ENCODE data around the gene STK26.

DNA sequence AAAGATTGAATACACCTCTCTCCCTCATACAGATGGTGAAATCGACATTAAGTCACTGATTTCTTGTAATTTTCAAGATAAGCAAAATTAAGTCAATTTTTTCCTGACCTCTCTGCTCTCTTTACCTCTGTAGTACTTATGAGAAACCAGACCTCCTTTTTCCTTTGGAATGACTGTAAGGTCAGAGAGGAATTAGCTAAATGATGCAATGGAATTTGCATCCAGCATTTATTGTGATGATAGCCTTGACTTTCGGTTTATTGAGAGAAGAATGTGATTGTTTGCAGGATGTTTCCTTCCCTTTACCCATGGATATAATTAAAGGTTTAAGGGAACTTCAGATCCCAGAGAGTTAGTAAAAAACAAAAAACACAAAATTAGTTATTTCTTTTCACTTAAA lies 22.4 kb downstream of the STK26 start:
- TF ChIP-seq RAD21 (IDR thresholded peaks at IDR 0.05; ENCODE audit: low read length) (no peak), CEBPB (IDR thresholded peaks at IDR 0.05; ENCODE audit: low read depth, low read length) (no peak), POLR2A (IDR thresholded peaks at IDR 0.05; ENCODE audit: low read depth, low read length) (no peak)
- TF ChIP-seq, protein P1, sequence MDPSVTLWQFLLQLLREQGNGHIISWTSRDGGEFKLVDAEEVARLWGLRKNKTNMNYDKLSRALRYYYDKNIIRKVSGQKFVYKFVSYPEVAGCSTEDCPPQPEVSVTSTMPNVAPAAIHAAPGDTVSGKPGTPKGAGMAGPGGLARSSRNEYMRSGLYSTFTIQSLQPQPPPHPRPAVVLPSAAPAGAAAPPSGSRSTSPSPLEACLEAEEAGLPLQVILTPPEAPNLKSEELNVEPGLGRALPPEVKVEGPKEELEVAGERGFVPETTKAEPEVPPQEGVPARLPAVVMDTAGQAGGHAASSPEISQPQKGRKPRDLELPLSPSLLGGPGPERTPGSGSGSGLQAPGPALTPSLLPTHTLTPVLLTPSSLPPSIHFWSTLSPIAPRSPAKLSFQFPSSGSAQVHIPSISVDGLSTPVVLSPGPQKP (IDR thresholded peaks at IDR 0.05; ENCODE audit: borderline replicate concordance, low read depth, low read length): no peak
- TF ChIP-seq, protein P2, sequence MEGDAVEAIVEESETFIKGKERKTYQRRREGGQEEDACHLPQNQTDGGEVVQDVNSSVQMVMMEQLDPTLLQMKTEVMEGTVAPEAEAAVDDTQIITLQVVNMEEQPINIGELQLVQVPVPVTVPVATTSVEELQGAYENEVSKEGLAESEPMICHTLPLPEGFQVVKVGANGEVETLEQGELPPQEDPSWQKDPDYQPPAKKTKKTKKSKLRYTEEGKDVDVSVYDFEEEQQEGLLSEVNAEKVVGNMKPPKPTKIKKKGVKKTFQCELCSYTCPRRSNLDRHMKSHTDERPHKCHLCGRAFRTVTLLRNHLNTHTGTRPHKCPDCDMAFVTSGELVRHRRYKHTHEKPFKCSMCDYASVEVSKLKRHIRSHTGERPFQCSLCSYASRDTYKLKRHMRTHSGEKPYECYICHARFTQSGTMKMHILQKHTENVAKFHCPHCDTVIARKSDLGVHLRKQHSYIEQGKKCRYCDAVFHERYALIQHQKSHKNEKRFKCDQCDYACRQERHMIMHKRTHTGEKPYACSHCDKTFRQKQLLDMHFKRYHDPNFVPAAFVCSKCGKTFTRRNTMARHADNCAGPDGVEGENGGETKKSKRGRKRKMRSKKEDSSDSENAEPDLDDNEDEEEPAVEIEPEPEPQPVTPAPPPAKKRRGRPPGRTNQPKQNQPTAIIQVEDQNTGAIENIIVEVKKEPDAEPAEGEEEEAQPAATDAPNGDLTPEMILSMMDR (conservative IDR thresholded peaks at IDR 0.05; ENCODE audit: low read depth, low read length): no peak
- TF ChIP-seq, protein P3, sequence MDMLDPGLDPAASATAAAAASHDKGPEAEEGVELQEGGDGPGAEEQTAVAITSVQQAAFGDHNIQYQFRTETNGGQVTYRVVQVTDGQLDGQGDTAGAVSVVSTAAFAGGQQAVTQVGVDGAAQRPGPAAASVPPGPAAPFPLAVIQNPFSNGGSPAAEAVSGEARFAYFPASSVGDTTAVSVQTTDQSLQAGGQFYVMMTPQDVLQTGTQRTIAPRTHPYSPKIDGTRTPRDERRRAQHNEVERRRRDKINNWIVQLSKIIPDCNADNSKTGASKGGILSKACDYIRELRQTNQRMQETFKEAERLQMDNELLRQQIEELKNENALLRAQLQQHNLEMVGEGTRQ (IDR thresholded peaks at IDR 0.05; ENCODE audit: low read depth, low read length): no peak
